Loucy (cell line): ENCODE measurements around the gene DIPK1A.

Experiments used
- CTCF ChIP-seq: fragments of 200-600 bp; sonication (generic); conservative IDR thresholded peaks from 2 replicates; pipeline ENCODE4 v1.5.1; 2014; ENCODE audit warnings: mild to moderate bottlenecking, antibody characterized with exemption, low read length
- EZH2phosphoT487 ChIP-seq: fragments of 200-600 bp; IDR thresholded peaks from 2 replicates; pipeline ENCODE4 v1.6.1; 2018; ENCODE audit warnings: antibody characterized with exemption, mild to moderate bottlenecking, moderate library complexity, borderline replicate concordance

- no peak for TF ChIP-seq CTCF
- no peak for TF ChIP-seq EZH2phosphoT487
Observed at GRCh38 chr1:93000291-93000690, 39.0 kb upstream of the DIPK1A start.
